PC-3 (cell line): Measurements from ENCODE around the gene NAT9. TPM values are rescaled to one million over a fixed set of nuclear protein-coding genes. Genes with fewer than 3 reads are reported as not detected.

Experiments
- ATAC-seq: fragments of 200-7000 bp; cut with Tn5 transposase; 2 replicates; pipeline ENCODE4 v1.9.1; 2020; ENCODE audit warnings: mild to moderate bottlenecking, moderate library complexity
- Bru-seq: library from RNA; stranded (reverse); fragments of 400-500 nt; gene quantifications from one replicate; lab custom pipeline; 2021; lab: Mats Ljungman, UMichigan
- BruChase-seq, 2 experiments: library from RNA; stranded (reverse); fragments of 400-500 nt; gene quantifications; one replicate each; lab custom pipeline; 2021; lab: Mats Ljungman, UMichigan
- BruUV-seq: library from RNA; stranded (reverse); fragments of 400-500 nt; replicated peaks from 2 replicates; lab custom pipeline; 2021; lab: Mats Ljungman, UMichigan
- CTCF ChIA-PET: fragments of 300-600 bp; sonication (Branson Sonifier 250); formaldehyde crosslinking; loops from one replicate; lab custom pipeline; 2022; ENCODE audit warnings: antibody characterized with exemption; lab: Charles Lee
- POLR2A ChIA-PET: fragments of 300-600 bp; sonication (Branson Sonifier 250); formaldehyde crosslinking; loops from one replicate; lab custom pipeline; 2022; ENCODE audit warnings: antibody characterized with exemption; ENCODE audit not compliant: unreplicated experiment; lab: Charles Lee
- DNase-seq: peaks from one replicate; pipeline ENCODE4 v3.0.0-alpha.2; 2015
- H2AFZ ChIP-seq: fragments of 300-600 bp; sonication (generic); 2 replicates; pipeline ENCODE4 v1.6.0; 2016; ENCODE audit warnings: antibody characterized with exemption, low read length
- H3F3A ChIP-seq: fragments of 300-600 bp; sonication (generic); one replicate; pipeline ENCODE4 v1.6.0; 2017; ENCODE audit warnings: antibody characterized with exemption, low read length, control low read depth, mild to moderate bottlenecking; ENCODE audit not compliant: unreplicated experiment
- H3K27ac ChIP-seq: fragments of 300-600 bp; sonication (generic); 2 replicates; pipeline ENCODE4 v1.5.1; 2016; ENCODE audit warnings: mild to moderate bottlenecking, low read length
- H3K27me3 ChIP-seq: fragments of 300-600 bp; sonication (generic); 2 replicates; pipeline ENCODE4 v1.6.1; 2016; ENCODE audit warnings: low read length, mixed read lengths
- H3K36me3 ChIP-seq: fragments of 300-600 bp; sonication (generic); 2 replicates; pipeline ENCODE4 v1.6.1; 2016; ENCODE audit warnings: low read depth, mixed run types, low read length, mixed read lengths
- H3K4me1 ChIP-seq: fragments of 300-600 bp; sonication (generic); 2 replicates; pipeline ENCODE4 v1.5.1; 2016; ENCODE audit warnings: low read length; ENCODE audit not compliant: insufficient read depth
- H3K4me2 ChIP-seq: fragments of 300-600 bp; sonication (generic); 2 replicates; pipeline ENCODE4 v1.6.0; 2016; ENCODE audit warnings: low read length
- H3K4me3 ChIP-seq: fragments of 300-600 bp; sonication (generic); 2 replicates; pipeline ENCODE4 v1.5.1; 2016; ENCODE audit warnings: mild to moderate bottlenecking, low read length, mixed read lengths
- H3K79me2 ChIP-seq: fragments of 300-600 bp; sonication (generic); 2 replicates; pipeline ENCODE4 v1.6.1; 2017; ENCODE audit warnings: low read length, mixed read lengths
- H3K9ac ChIP-seq: fragments of 300-600 bp; sonication (generic); 2 replicates; pipeline ENCODE4 v1.6.0; 2016; ENCODE audit warnings: mild to moderate bottlenecking, low read length
- H3K9me2 ChIP-seq: fragments of 300-600 bp; sonication (generic); replicated peaks from 2 replicates; pipeline ENCODE4 v1.6.1; 2016; ENCODE audit warnings: mixed run types, low read length, mixed read lengths
- H3K9me3 ChIP-seq: fragments of 300-600 bp; sonication (generic); 2 replicates; pipeline ENCODE4 v1.6.1; 2016; ENCODE audit warnings: low read length, mixed read lengths
- H4K20me1 ChIP-seq: fragments of 300-600 bp; sonication (generic); 2 replicates; pipeline ENCODE4 v1.6.1; 2016; ENCODE audit warnings: low read length, mixed read lengths
- CTCF ChIP-seq: fragments of 300-600 bp; sonication (generic); conservative IDR thresholded peaks from 2 replicates; pipeline ENCODE4 v1.5.1; 2017; ENCODE audit warnings: antibody characterized with exemption, low read depth, mild to moderate bottlenecking, low read length
- EZH2 ChIP-seq: fragments of 300-600 bp; sonication (generic); IDR thresholded peaks from one replicate; pipeline ENCODE4 v1.6.1; 2017; ENCODE audit warnings: antibody characterized with exemption, mild to moderate bottlenecking, low read length; ENCODE audit not compliant: unreplicated experiment
- EZH2phosphoT487 ChIP-seq: fragments of 300-600 bp; sonication (generic); IDR thresholded peaks from 2 replicates; pipeline ENCODE4 v1.6.1; 2018; ENCODE audit warnings: mild to moderate bottlenecking, antibody characterized with exemption, low read length, borderline replicate concordance
- intact Hi-C: fragments of 100-400 bp; cut with micrococcal nuclease; formaldehyde crosslinking; loops from 2 replicates; pipeline ENCODE4 v1.9.0; 2023
- long read RNA-seq: library from polyadenylated mRNA; unstranded; transcript quantifications from one replicate; pipeline ENCODE4 v2.0.0, GENCODE V29; 2021; ENCODE audit not compliant: unreplicated experiment
- total RNA-seq: library from RNA; depleted of rRNA; stranded (reverse); fragments of >200 nt; gene quantifications from 2 replicates; pipeline ENCODE4 v1.2.3, GENCODE V29; 2014; rRNA removed

Gene NAT9
- total RNA-seq (47.2 and 55.4 TPM in 2 replicates), Bru-seq, nascent RNA (percentile 89 among the genes with signal in this experiment), BruChase-seq, experiment 1, labeled RNA remaining after a 6-hour chase (percentile 93 among the genes with signal in this experiment), BruChase-seq, experiment 2, labeled RNA remaining after a 2-hour chase (percentile 94 among the genes with signal in this experiment)
- long read RNA-seq, transcript NAT9-210 (7 exons, 1,860 nt): major isoform, 72 of 366 reads
- long read RNA-seq, transcript NAT9-201 (7 exons, 1,875 nt): minor isoform, 43 of 366 reads
- long read RNA-seq, transcript NAT9-217 (3 exons, 863 nt): minor isoform, 8 of 366 reads
- long read RNA-seq, transcript NAT9-225 (6 exons, 1,993 nt): minor isoform, 32 of 366 reads
- long read RNA-seq, partial matches to known transcripts: 33 of 366 reads
- long read RNA-seq, other reads (novel, unspliced or antisense): 157 of 366 reads

- H3K79me2 ChIP-seq: peaks cover 40% of the 10 kb centered on the region
- POLR2A ChIA-PET: interaction anchor here (0.5 kb wide), 1 partner anchor 34 kb away, joined by 6 read pairs; no protein-coding TSS in a partner anchor
- CTCF ChIA-PET: interaction anchor here (0.5 to 1.2 kb wide), 3 partner anchors 32 to 1135 kb away, joined by 3 to 4 read pairs (median 3); partner anchors contain the start of gene RAB37
These were observed at the start of gene NAT9 for GRCh38 chr17:74776044-74776962. Gene NAT9, minus strand, starts transcription at chr17:74776345. Its CDS starts 647 bp downstream, at chr17:74775698.

GRCh38 chr17:74824961-74825627 is 48.9 kb upstream of the NAT9 start:
- Histone ChIP-seq H3K4me2 (no peak overlapping the region), H3K27ac (no peak overlapping the region), H2AFZ (no peak overlapping the region), H3K79me2 (no peaks in the 10 kb centered on the region), H4K20me1 (no peaks in the 10 kb centered on the region), H3K9me3 (no peaks in the 10 kb centered on the region), H3K4me3 (no peak overlapping the region), H3K9me2 (no peaks in the 10 kb centered on the region), H3K9ac (no peak overlapping the region), H3K36me3 (no peaks in the 10 kb centered on the region), H3K27me3 (no peaks in the 10 kb centered on the region), H3K4me1 (no peaks in the 10 kb centered on the region), H3F3A (no peaks in the 10 kb centered on the region)
- DNase-seq (no peak), ATAC-seq (no peak)
- no peak for TF ChIP-seq EZH2phosphoT487
- no peak for TF ChIP-seq EZH2
- TF ChIP-seq CTCF: no peak
- no TSS peak for BruUV-seq
- intact Hi-C loops: no loop called here
- ChIA-PET POLR2A (no interaction called here), CTCF (no interaction called here)

More at GRCh38 chr17:74776044-74776962, at the start of gene NAT9:
- Histone ChIP-seq H3F3A (no peaks in the 10 kb centered on the region), H3K4me2 (peak within 1 kb of the TSS; percentile 97), H3K27ac (peak within 1 kb of the TSS; percentile 53), H3K4me1 (peaks cover 20% of the 10 kb centered on the region), H3K36me3 (peaks cover 28% of the 10 kb centered on the region), H3K4me3 (peak within 1 kb of the TSS; percentile 83), H3K9ac (peak within 1 kb of the TSS; percentile 94), H2AFZ (peak within 1 kb of the TSS; percentile 83), H4K20me1 (no peaks in the 10 kb centered on the region), H3K9me3 (no peaks in the 10 kb centered on the region), H3K27me3 (no peaks in the 10 kb centered on the region), H3K9me2 (no peaks in the 10 kb centered on the region)
- no TSS peak for BruUV-seq
- DNase-seq: peak; percentile 99
- TF ChIP-seq EZH2phosphoT487 (no peak), EZH2 (no peak), CTCF (no peak)
- intact Hi-C loops: loop anchor here (2.0 kb wide), 1 partner anchor 28 kb away; the partner anchor contains the start of gene NHERF1
- peak; percentile 86 for ATAC-seq
